Measurements from ENCODE around the gene ZSWIM3.
"Not testable (repeated sequence)": the region's sequence is repeated elsewhere in the genome, so short reads cannot be mapped to it uniquely, and the experiment has no call there.

Gene ZSWIM3

DNA sequence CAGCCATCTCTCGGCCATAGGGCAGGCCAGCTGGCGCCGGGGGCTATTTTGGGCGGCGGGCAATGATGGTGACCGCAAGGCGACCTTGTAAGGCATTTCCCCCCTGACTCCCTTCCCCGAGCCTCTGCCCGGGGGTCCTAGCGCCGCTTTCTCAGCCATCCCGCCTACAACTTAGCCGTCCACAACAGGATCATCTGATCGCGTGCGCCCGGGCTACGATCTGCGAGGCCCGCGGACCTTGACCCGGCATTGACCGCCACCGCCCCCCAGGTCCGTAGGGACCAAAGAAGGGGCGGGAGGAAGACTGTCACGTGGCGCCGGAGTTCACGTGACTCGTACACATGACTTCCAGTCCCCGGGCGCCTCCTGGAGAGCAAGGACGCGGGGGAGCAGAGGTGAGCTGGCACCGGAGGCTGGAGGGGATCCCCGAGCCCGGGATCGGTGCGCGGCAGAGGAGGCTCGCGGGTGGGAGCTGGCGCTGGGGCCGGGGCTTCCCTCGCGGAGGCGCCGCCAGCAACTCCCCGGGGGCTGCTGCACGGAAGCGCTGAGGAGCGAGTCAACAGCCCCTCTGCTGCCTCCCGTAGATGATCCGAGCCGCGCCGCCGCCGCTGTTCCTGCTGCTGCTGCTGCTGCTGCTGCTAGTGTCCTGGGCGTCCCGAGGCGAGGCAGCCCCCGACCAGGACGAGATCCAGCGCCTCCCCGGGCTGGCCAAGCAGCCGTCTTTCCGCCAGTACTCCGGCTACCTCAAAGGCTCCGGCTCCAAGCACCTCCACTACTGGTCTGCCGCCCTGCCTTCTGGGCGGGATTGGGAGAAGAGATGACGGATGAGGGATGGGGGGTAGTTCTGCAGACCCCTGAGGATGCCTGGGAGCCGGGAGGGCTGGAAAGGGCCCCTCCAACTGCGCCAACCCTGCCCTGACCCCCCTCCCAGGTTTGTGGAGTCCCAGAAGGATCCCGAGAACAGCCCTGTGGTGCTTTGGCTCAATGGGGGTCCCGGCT, 33.9 kb downstream of the ZSWIM3 start, which contains the start of the genes CTSA and NEURL2:
TSS of gene CTSA (plus strand) at position 351 of the 999 bp plus-strand sequence. CDS start at position 585, 234 bp downstream.
TSS of gene NEURL2 (minus strand) at position 224 of the 999 bp plus-strand sequence. CDS start at position 7, 217 bp downstream.
- DNase-seq: peak; percentile 89 to 94

DNA sequence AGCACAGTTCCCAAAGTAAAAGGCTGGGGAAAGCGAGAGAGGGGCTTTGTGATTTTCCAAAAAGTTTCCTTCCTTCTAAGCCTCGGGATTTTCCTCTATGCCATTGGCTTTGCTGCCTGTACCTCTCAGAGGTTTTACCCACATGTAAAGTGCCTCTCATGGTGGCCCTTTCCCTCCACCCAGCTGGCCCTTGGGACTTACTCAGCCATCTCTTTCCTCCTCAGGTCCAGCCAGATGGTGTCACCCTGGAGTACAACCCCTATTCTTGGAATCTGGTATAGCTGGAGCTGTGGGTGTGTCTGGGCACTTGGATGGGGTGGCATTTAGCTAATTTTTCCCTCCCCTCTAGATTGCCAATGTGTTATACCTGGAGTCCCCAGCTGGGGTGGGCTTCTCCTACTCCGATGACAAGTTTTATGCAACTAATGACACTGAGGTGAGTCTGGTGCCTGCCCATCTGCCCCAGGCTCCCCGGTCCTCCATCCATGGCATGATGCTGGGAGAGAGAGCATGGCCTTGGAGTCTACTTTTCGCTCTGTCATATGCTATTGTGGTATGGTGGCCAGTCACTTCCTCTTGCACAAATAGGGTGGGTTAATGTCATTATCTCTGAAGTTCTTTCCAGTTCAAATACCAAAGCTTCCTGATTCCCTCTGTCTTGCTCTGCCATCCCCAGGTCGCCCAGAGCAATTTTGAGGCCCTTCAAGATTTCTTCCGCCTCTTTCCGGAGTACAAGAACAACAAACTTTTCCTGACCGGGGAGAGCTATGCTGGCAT, 34.8 kb downstream of the ZSWIM3 start:
- DNase-seq: no peak

DNA sequence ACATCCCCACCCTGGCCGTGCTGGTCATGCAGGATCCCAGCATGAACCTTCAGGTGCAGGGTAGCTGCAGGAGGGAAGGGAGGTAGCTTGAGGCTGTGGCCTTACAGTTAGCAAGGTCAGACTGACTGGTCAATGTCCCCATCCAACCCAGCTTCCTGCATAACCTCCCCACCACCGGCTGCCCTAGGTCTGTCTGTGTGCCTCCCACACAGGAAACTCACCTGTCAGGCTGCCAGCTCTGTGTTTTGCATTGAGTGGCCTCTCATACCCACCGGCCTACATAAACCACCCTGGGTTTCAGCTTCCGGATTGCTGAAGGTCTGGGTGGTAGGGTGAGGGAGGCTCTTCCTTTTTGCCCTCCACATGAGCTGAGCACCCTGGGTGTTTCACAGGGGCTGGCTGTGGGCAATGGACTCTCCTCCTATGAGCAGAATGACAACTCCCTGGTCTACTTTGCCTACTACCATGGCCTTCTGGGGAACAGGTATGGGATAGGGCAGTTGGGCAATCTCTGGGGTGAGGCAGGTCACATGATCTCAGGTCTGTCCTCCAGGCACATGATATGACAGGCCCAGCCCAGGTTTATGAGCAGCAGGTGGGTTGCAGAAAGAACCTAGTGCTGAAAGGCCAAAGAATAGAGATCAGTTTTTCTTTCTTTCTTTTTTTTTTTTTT, 35.5 kb downstream of the ZSWIM3 start:
- no peak for DNase-seq

DNA sequence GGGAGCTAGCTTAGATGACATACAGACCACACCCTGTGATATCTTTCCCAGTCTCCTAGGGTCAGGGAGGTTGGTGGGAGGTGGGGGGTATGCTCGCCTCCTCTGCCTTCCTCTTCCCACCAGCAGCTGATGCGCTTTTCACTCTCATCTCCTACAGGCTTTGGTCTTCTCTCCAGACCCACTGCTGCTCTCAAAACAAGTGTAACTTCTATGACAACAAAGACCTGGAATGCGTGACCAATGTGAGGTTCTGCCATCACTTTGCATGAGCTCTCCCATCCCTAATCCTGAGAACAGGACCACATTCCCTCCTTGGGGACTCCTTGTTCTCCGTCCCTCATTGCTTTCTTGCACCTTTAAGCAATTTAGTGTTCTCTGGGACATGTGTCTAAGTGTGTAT, 36.4 kb downstream of the ZSWIM3 start:
- DNase-seq: no peak

DNA sequence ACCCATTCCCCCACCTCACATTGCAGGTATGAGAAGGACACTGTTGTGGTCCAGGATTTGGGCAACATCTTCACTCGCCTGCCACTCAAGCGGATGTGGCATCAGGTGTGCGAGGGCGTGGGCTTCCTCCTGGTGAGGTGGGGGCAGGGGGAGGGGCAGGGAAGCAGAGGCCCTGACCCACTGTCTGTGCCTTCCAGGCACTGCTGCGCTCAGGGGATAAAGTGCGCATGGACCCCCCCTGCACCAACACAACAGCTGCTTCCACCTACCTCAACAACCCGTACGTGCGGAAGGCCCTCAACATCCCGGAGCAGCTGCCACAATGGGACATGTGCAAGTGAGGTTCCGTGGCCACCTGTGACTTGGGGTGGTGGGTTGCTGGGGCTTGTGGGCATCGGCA, 37.4 kb downstream of the ZSWIM3 start:
- no peak for DNase-seq

DNA sequence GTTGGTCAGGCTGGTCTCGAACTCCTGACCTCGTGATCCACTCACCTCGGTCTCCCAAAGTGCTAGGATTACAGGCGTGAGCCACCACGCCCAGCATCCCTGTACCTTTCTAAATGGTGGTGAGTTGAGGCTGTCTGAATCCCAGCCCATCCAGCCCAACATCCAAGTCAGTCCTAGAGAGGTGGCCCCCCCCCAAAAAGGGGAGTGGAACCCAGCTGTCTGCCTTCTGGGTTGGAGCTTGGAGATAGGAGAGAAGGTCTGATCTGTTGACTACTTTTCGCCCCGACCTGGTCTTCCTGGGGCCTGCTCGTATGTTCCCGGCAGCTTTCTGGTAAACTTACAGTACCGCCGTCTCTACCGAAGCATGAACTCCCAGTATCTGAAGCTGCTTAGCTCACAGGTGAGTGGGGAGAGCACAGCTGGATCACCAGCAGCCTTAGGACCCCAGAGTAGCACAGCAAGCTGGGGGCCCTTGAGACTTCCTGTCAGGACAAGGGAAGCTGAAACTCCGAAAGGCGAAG, 39.3 kb downstream of the ZSWIM3 start:
- DNase-seq: no peak

DNA sequence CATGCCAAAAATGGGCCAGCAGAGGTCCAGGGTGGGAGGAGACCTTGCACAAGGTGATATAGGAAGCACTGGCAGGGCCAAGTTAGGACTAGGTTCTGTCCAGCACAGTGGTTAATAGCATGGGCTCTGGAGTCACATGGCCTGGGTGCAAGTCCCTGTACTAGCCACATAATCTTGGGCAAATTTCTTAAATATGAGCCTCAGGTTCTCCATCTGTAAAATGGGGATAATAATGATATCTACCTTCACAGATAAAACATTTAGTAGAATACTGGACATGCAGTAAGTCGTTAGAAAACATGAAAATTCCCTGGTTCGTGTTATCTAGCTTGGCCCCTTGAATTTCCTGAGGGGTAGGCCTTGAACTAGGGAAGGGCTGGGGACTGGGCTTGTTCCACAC, 39.9 kb downstream of the ZSWIM3 start:
- DNase-seq: no peak

DNA sequence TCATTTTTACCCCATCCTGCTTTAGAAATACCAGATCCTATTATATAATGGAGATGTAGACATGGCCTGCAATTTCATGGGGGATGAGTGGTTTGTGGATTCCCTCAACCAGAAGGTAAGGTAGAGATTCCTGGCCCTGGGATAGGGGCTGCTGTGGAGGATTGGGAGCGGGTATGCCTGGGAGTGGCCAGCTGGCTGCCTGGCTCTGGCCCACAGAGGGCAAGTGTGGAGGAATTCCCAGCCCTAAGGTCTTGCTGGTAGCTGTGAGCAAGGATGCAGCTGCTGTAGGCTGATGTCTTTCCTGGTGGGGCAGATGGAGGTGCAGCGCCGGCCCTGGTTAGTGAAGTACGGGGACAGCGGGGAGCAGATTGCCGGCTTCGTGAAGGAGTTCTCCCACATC, 40.3 kb downstream of the ZSWIM3 start:
- DNase-seq: no peak

DNA sequence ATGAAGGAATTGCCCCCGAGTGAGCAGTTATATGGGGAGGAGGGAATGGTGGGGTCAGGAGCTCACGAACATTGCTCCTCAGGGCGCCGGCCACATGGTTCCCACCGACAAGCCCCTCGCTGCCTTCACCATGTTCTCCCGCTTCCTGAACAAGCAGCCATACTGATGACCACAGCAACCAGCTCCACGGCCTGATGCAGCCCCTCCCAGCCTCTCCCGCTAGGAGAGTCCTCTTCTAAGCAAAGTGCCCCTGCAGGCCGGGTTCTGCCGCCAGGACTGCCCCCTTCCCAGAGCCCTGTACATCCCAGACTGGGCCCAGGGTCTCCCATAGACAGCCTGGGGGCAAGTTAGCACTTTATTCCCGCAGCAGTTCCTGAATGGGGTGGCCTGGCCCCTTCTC, 40.9 kb downstream of the ZSWIM3 start:
- no peak for DNase-seq

DNA sequence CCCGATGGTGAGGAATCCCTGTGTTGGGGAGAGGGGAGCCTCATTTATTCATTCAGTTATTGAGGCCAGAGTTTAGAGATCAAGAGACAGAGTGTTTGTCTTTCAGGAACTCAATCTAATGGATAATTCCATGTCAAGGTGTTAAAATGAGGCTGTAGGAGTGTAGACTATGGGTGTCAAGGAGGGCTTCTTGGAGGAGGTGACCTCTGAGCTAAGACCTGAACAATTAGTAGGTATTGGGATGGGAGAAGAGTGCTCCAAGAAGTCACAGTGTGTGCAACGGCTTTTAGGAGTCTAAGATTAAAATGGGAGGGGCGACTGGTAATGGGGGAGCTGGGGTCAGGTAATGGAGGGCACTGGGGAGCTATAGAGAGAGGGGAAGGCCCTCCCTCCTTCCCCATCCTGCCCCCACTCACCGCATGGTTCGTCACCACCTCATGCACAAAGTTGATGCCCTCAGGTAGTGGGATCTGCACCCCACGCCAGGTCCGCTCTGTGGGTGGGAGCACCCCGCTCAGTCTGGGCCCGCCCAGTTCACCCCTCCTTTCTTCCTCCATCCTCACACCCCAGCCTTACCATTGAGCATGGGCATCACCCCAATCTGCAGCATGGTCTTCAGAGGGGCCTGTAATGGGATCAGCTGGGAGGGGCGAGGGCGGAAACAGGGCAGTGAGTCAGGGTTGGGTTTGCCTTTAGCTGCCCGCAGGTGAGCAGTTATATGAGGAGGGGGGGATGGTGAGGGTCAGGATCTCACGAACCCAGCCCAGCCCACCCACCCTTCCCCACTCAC, 41.8 kb downstream of the ZSWIM3 start:
- DNase-seq: no peak

DNA sequence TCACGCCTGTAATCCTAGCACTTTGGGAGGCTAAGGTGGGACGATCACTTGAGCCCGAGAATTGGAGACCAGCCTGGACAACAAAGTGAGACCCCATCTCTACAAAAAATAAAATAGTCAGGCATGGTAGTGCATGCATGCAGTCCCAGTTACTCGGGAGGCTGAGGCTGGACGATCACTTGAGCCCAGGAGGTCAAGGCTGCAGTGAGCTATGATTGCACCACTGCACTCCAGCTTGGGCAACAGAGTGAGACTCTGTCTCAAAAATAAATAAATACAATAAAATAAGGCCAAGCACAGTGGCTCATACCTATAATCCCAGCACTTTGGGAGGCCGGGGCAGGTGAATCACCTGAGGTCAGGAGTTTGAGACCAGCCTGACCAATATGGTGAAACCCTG, 43.9 kb downstream of the ZSWIM3 start:
- not testable (repeated sequence) for DNase-seq

DNA sequence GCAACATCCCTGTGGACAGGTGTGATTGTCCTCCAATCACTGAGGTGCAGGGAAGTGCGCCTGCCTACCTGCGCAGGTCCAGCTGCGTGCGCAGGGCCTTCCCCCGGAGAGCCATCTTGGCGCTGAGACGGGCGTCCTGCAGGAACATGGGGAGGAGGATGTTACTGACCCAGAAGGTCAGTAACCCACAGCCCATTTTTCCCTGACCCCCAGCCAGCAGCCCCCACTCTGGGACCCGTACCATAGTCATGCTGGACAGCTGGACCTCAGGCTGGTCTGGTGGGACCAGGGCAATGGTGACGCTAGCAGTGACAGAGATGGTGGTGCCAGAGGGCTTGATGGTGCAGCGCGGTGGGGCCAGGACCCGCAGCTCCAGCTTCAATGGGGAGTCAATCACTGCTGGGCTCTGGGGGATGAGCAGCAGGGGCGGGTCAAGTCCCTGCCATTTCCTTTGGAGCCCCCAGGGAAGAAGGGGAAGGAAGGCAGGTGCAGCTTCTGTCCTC, 44.8 kb downstream of the ZSWIM3 start:
- no peak for DNase-seq

DNA sequence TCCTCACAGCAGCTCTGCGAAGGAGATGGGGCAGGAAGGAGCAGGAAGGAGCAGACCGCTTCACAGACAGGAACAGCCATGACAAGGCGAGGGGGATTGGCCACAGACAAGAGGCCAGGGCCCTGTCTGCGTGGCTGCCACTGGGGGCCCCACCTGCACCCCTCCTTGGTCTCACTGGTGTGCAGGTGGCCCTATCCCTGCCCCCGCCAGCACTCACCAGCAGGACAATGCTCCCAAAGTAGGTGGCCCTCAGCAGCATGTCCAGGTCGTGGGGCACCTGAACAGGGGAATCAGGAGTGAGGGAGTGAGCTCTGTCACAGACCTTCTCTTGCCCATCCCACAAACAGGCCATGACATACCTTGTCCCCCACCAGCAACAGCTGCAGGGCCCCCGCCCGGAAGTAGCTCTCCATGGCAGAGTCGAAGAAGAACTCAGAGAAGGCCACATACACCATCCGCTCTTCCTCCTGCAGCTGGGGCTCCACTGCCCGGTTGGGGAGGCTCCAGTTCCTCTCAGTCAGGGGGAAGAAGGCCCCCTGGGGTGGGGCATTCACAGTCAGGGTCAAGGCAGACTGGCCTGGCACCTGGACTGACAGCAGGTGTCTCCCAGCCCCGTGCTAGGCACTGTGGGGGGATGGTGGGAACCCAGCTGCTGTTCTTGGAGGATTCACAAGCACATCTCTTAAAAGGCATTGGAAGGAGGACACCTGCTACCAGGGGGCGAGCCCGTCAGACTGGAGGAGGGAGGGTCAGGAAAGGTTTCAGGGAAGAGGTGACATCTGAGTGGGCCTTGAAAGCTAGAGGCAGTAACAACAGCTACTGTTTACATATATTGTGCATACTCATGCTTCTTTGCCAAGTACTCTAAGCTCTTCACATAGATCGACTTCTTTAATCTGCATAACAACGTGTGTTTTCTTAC, 47.4 kb downstream of the ZSWIM3 start:
- no peak for DNase-seq

DNA sequence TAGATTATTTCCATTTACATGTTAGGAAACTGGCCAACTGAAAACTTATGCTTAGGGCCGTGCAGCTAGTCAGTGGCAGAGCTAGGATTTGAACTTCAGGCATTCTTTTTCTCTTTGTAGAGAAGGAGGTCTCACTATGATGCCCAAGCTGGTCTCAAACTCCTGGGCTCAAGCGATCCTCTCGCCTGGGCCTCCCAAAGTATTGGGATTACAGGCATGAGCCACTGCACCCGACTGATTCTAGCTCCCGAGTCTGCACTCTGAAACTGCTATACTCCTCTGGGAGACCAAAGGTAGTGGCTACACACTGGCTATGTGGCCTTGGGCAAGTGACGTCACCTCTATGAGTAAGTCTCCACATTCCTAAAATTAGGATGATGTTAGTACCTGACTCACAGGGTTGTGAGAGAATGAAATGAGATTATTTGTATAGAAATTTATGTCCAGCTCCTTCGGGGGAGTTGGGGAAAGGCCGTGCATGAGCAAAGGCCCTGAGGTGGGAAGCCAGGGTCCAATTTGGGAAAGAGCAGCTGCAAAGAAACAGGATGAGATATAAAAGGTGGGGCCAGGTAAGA, 48.2 kb downstream of the ZSWIM3 start:
- no peak for DNase-seq

DNA sequence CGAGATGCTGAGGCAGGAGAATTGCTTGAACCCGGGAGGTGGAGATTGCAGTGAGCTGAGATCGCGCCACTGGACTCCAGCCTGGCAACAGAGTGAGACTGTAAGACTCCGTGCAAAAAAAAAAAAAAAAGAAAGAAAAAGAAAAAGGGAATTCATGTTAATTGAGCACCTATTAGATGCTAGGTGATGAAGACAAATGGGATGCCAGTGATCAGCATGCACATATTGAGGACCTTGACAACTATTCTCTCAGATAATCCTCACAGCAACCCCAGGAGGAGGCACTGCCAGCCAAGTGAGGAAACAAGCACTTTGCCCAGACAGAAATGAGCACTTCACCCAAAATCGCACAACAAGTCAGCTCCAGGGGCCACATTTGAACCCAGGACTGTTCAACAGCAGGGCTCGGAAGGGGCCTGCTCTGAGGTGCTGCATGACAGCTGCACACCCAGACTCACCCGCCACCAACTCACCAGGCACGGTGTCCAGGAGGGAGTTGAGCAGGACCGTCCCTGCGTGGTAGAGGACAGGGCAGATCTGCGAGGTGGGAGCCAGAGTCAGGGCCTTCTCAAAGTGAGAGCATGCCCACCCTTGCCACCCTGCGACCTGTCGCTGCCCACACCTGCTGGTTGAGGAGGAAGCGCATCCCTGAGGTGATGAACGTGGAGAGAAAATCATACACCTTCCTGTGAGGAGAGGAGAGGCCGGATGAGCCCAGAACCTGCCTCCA, 50.0 kb downstream of the ZSWIM3 start:
- no peak for DNase-seq

DNA sequence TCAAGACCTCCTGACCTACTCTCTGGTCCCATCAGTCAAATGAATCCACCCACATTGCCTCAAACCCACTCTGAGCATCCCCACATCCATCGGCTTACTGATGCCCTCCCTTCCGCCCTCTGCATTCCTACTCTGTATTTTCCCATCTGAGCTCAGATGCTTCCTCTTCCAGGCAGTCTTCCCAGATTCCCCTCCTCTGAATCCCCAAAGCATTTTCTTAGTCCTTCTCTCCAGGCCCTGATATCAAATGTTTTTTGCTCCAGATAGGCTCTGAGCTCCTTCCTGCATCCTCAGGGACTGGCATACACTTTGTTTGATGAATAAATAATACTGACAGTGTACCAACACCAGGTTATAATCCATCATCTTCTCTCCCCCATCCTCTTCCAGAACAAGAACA, 50.7 kb downstream of the ZSWIM3 start:
- no peak for DNase-seq

DNA sequence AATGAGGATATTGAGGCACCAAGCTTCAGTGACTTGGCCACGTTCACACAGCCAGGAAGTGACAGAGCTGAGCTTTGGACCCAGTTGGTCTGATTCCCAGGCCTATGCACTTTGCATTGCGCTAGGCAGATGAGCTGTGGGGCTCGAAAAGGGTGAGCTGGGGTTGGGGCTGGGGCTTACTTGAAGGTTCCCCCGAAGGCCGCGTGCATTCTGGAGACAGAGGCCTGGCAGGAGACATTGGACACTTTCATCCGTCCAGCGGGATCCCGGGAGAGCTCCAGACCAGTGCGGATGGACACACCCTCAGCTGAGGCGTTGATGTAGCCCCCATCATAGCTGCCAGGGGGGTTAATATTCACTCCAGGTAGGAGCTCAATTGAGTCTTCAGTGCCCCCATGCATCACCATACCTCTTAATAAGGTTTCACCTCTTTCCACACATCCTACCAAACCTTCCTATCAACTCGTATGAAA, 52.0 kb downstream of the ZSWIM3 start:
- DNase-seq: no peak

DNA sequence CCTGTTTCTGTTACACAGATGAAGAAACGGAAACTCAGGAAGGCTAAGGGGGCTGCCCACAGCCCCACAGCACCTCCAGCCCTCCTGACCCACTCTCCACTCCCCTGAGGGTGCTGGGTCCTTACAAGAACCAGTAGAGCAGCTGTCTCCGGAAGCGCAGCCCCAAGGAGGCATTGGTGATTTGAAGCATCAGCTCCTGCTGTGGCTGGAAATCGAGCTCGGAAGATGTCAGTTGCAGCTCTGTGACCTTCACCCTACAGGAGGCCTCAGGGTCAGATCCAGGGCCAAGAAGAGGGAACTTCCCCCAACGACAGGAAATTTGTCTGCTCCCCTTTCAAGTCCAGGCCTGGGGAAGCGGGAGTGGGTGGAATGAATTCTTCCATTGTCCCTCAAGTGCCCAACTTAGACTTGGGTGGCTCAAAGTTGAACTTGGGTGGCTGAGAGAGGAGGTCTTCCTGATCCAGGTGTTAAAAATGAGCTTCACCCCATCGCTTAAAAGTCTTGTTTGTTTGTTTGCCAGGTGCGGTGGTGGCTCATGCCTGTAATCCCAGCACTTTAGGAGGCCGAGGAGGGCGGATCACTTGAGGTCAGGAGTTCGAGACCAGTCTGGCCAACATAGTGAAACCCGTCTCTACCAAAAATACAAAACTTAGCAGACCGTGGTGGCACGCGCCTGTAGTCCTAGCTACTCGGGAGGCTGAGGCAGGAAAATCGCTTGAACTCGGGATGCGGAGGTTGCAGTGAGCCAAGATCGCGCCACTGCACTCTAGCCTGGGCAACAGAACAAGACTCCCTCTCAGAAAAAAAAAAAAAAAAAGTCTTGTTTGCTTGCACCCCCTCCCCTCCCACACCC, 52.6 kb downstream of the ZSWIM3 start:
- DNase-seq: no peak
